ENCODE results near the gene ACTR3.
"Not testable (repeated sequence)": the region's sequence is repeated elsewhere in the genome, so short reads cannot be mapped to it uniquely, and the experiment has no call there.

- TF ChIP-seq TAF1 (IDR thresholded peaks at IDR 0.05; ENCODE audit: low read depth); EP300 (conservative IDR thresholded peaks at IDR 0.05; ENCODE audit: poor library complexity, severe bottlenecking); CTCF (IDR thresholded peaks at IDR 0.05; ENCODE audit: poor library complexity, severe bottlenecking); EZH2 (IDR thresholded peaks at IDR 0.05; ENCODE audit: borderline replicate concordance, insufficient read depth, low read length, poor library complexity, severe bottlenecking); POLR2AphosphoS5 (IDR thresholded peaks at IDR 0.05); REST (IDR thresholded peaks at IDR 0.05; ENCODE audit: borderline replicate concordance); MXI1 (conservative IDR thresholded peaks at IDR 0.05; ENCODE audit: poor library complexity, severe bottlenecking): not testable (repeated sequence)
These were observed 55.9 kb downstream of the ACTR3 start for GRCh38 chr2:113945784-113946183.

Measured in neural cell (in vitro differentiated cells).